ENCODE data around the gene TRAF1. TPM values are rescaled to one million over a fixed set of nuclear protein-coding genes. Genes with fewer than 3 reads are reported as not detected.

Gene TRAF1
- total RNA-seq, 1 donor from 2014 or later = 0.80 TPM

DNA sequence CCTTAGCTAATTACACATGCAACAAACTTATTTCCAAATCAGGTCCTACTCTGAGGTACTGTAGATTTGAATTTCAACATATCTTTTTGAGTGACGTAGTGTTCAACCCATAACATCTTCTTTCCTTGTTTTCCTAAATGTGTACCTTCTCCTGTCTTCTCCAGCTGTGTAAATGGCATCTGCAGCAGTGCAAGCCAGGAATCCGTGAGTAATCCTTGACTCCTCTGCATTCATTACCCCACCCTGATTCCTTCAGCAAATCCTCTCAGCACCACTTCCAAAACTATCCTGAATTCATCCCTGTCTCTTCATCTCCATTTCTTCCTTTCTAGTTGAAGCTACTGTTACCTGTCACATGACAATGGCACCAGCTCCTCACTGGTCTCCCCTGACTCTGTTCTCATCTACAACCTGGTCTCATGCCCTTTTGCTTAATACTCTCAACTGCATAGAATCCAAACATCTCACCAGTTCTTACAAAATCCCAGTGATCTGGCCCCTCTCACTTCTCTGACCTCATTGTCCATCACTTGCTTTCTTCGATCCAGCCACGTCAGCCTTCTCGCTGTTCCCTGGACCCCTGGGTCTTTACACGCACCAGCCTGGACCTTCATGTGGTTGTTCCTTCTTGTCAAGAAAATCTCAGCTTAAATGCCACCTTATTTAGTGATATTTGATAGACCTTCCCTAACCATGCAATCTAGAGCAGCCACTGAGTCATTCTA, 14.6 kb upstream of the TRAF1 start:
- DNase-seq (ENCODE audit: low read depth) = no peak

GRCh38 chr9:120940573-120940972, 14.0 kb upstream of the TRAF1 start:
- no peak for DNase-seq (ENCODE audit: low read depth)

- DNase-seq (ENCODE audit: low read depth) = no peak
Measured at GRCh38 chr9:120938851-120939250, 12.3 kb upstream of the TRAF1 start.

DNA sequence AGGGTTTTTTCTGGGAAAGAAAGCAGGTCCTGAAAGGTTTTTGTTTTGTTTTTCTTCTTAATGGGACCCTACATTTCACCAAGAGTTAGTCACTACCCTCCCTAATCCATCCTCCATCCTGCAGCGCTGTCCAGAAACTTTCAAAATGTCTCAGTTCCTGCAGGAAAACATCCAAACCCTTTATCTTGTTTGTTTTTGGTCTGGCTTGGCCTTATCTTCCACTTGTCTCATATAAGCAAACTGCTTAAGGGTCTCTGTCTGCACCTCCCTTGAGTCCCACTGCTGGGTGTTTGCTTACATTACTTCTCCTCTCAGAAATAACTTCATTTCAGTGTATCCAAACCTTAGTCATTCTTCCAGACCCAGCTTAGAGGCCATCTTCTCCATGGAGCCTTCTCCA, 11.0 kb upstream of the TRAF1 start:
- DNase-seq (ENCODE audit: low read depth) = no peak

- no peak for DNase-seq (ENCODE audit: low read depth)
Measured at GRCh38 chr9:120937127-120937526, 10.5 kb upstream of the TRAF1 start.

- no peak for DNase-seq (ENCODE audit: low read depth)
Measured at GRCh38 chr9:120936764-120937122, 10.1 kb upstream of the TRAF1 start.

GRCh38 chr9:120936011-120936763, 9.6 kb upstream of the TRAF1 start:
- peak; percentile 94 for DNase-seq (ENCODE audit: low read depth)

- DNase-seq (ENCODE audit: low read depth) = peak; percentile 75
Measured at GRCh38 chr9:120935383-120935857, 8.8 kb upstream of the TRAF1 start.

DNA sequence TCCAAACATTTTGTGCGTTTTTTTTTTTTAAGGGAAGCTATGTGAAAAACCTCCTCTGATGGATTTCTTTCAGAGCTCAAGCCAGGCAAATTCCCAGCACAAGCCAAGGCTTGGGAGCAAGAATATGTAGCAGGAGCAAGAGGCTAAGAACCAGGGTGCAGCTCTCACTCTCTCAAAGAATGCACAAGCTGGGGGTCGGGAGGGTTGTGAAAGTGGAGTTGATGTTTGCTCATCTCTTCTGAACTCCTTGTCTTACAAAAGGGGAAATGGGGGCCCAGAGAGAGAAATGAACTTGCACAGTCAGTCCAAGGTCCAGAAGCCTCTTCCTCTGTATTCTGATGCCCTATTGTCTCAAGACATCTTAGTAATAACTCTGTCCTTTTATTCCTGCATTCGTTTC, 7.7 kb upstream of the TRAF1 start:
- DNase-seq (ENCODE audit: low read depth) = no peak

DNA sequence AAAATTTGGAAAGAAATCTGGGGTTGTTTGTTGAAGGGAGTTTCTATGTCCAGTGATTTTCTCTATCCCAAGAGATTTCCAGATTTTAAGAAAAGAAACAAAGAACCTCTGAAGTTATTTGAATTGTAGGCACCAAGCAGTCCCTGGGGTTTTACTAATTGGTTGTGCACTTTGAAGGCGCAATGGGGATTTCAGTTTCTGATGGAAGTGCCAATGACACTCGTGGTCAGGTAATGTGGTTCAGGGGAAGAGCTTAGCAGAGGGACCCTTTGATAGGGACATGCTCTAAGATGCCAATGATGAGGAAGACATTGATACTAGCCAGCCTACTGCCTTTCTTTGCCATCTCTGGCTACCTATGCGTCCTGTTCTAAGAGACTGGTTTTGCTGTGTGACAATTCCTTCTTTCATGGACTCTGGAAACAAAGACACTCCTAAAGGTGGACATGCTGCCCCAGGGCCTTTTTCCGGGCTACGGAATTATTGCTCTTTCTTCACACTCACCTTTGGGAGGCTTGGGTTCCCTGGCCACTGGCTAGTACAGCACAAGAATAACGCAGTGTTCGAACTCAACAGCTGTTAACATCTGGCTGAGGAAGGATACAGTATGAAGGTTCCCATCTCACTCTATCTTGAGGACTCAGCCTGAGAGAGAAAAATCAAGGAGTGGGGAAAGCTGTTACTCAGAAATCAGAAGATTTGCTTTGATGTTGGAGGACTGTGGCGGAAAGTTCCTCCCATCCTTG, 6.9 kb upstream of the TRAF1 start:
- no peak for DNase-seq (ENCODE audit: low read depth)

DNA sequence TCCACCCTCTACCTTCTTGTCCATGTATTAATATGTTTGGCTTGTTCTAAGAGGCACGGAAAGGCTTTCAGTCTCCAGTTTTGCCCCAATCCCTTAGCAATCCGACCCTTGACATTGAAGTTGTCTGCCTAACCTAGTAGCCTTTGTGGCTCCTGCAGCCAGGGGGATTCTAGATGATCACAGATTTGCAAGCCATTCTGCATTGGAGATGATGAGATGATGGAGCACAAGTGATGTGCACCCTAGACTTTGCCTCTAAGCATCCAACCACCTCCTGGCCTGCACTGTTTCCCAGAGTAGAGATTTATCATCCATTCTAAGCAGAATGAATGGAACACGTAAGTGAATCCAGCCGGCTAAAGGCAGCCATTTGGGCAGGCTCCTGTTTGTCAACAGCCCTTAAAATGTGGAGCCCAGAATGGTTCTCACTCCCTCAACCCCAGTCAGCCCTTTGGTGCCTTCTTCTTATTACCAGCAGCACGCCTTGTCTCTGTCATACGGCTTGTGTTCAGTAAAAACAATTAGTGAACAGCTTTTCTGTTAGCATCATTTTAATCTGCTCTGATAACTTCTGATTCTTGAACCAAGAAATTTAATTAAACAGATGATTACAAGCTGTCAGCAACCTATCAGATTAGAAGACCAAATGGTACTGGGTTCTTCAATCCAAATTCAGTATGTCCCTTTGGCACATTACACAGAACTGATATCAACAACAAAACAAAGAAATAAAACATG, 5.7 kb upstream of the TRAF1 start:
- DNase-seq (ENCODE audit: low read depth) = no peak

DNA sequence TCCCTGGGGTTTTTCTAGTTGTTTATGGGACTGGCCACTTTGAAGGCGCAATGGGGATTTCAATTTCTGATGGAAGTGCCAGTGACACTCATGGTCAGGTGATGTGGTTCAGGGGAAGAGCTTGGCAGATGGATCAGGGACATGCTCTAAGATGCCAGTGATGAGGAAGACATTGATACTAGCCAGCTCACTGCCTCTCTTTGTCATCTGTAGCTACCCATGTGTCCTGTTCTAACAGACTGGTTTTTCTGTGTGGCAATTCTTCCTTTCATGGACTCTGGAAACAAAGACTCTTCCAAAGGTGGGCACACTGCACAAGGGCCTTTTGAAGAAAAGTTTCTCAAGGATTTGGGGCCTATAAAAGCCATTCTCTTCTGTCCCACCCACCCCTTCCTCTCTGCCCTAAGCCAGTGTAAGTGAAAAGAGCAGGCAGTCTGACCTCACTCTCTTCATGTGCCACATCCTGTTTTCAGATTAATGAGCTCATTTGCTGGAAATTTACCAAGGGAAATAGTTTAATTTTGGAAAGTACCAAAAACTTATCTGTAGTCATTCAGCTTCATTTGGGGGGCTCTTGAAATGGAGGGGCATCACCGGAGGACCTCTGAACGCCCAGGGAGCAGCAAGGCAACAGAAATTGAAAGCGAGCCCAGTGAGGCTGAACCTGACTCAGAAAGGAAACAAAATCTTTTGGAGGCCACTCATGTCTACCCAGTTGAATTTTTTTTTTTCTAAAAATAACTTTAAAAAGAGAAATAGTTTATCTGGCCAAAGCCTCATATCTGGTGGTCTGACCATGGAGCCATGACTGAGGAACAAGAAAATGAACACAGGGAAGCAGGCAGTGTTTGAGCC, 4.9 kb upstream of the TRAF1 start:
- DNase-seq (ENCODE audit: low read depth) = peak; percentile 65

DNA sequence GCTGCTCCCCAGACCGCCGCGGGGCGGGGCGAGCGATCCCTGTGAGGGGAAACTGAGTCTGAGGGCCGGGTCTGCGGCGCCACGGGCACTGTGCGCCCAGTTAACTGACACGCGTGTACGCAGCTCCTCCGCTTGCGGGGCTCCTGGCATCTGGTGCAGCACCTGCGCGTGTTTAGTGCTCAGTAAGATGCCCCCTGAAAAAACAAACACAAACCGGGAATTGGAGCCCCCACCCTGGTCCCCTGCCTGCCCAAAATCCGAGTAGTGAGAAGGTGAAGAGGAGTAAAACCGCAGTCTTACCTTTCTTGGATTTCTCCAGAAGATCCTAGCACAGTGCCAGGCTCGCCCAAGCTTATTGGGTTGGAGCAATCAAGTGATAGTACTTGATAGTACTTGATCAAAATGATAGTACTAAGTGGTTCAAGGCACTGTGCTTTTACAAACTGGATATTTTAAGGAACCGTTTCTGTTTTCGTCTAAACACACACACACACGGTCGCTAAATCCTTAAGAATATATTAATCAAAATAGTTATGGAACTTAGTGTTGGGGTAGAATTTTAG, 2.7 kb upstream of the TRAF1 start:
- DNase-seq (ENCODE audit: low read depth) = no peak

- peak; percentile 69 for DNase-seq (ENCODE audit: low read depth)
Measured at GRCh38 chr9:120928483-120929228, 2.1 kb upstream of the TRAF1 start.

- no peak for DNase-seq (ENCODE audit: low read depth)
Measured at GRCh38 chr9:120928015-120928482, 1.5 kb upstream of the TRAF1 start.

- DNase-seq (ENCODE audit: low read depth) = no peak
Measured at GRCh38 chr9:120927269-120928014, 846 bp upstream of the TRAF1 start.

- DNase-seq (ENCODE audit: low read depth) = peak; percentile 71
Measured at GRCh38 chr9:120925535-120926396, 830 bp downstream of the TRAF1 start.
